Stimulated activated CD4-positive, alpha-beta T cell treated with anti-CD3 and anti-CD28 coated beads, Interleukin-4, amount 100 ng/mL, for 1 hour (primary cell): ENCODE measurements around the gene BHLHE40.

ENCODE experiments used
- DNase-seq: peaks from one replicate; pipeline ENCODE4 v3.0.0-alpha.2; 2020

Gene BHLHE40

GRCh38 chr3:5022187-5022965, 43.1 kb downstream of the BHLHE40 start:
- no peak for DNase-seq

GRCh38 chr3:5022966-5023776, 43.9 kb downstream of the BHLHE40 start:
- no peak for DNase-seq

GRCh38 chr3:5023777-5024346, 44.6 kb downstream of the BHLHE40 start:
- no peak for DNase-seq

- no peak for DNase-seq
These were observed 46.8 kb downstream of the BHLHE40 start for GRCh38 chr3:5026046-5026362.

- DNase-seq, result no peak
These were observed 50.5 kb downstream of the BHLHE40 start for GRCh38 chr3:5029715-5030114.

- no peak for DNase-seq
These were observed 50.9 kb downstream of the BHLHE40 start for GRCh38 chr3:5030152-5030551.

GRCh38 chr3:5032844-5033243, 53.6 kb downstream of the BHLHE40 start:
- DNase-seq, result no peak
